HepG2 (cell line): Measurements from ENCODE around the gene AARS2. TPM values are rescaled to one million over a fixed set of nuclear protein-coding genes. Genes with fewer than 3 reads are reported as not detected.

Experiments
- ATF6 ChIP-seq: sonication (generic); formaldehyde crosslinking; conservative IDR thresholded peaks from 2 replicates; pipeline ENCODE4 v1.4.0; 2020; ENCODE audit warnings: missing genetic modification reagents
- FOXP1 ChIP-seq, 2 experiments: fragments of 450-650 bp in 1 of 2; IDR thresholded peaks; 2 replicates each; pipeline ENCODE4 v1.6.1; 2017 to 2018; ENCODE audit warnings: antibody characterized with exemption in 1 of 2
- GTF3A ChIP-seq: sonication (generic); formaldehyde crosslinking; conservative IDR thresholded peaks from 2 replicates; pipeline ENCODE4 v1.4.0; 2020; ENCODE audit warnings: mild to moderate bottlenecking, missing genetic modification reagents
- KAT8 ChIP-seq: IDR thresholded peaks from 2 replicates; pipeline ENCODE4 v1.6.1; 2016; ENCODE audit warnings: missing genetic modification reagents, missing compliant biosample characterization
- KLF11 ChIP-seq: IDR thresholded peaks from 2 replicates; pipeline ENCODE4 v1.6.1; 2016; ENCODE audit warnings: missing compliant biosample characterization
- MAF1 ChIP-seq: sonication (generic); formaldehyde crosslinking; IDR thresholded peaks from 2 replicates; pipeline ENCODE4 v1.5.0; 2020; ENCODE audit warnings: missing genetic modification reagents, borderline replicate concordance
- MXI1 ChIP-seq: IDR thresholded peaks from 3 replicates; pipeline ENCODE4 v1.6.1; 2012; ENCODE audit warnings: low read depth, low read length, inconsistent platforms, borderline replicate concordance
- NCOA2 ChIP-seq: sonication (generic); formaldehyde crosslinking; IDR thresholded peaks from 2 replicates; pipeline ENCODE4 v1.8.0; 2022; ENCODE audit warnings: inconsistent platforms
- PBX3 ChIP-seq: sonication (generic); formaldehyde crosslinking; IDR thresholded peaks from 2 replicates; pipeline ENCODE4 v1.8.1; 2023; ENCODE audit warnings: missing genetic modification reagents, inconsistent platforms, borderline replicate concordance
- POGK ChIP-seq: sonication (generic); formaldehyde crosslinking; conservative IDR thresholded peaks from 2 replicates; pipeline ENCODE4 v1.8.0; 2022; ENCODE audit warnings: mild to moderate bottlenecking, moderate library complexity, missing genetic modification reagents
- POLR2AphosphoS5 ChIP-seq: IDR thresholded peaks from 2 replicates; pipeline ENCODE4 v1.6.1; 2012; ENCODE audit warnings: low read depth, low read length
- TERF1 ChIP-seq: sonication (generic); formaldehyde crosslinking; IDR thresholded peaks from 2 replicates; pipeline ENCODE4 v1.8.0; 2022; ENCODE audit warnings: mild to moderate bottlenecking, missing genetic modification reagents, moderate library complexity
- ZBTB2 ChIP-seq: sonication (generic); formaldehyde crosslinking; IDR thresholded peaks from 2 replicates; pipeline ENCODE4 v1.8.0; 2022; ENCODE audit warnings: low read depth, missing genetic modification reagents
- ZNF224 ChIP-seq: sonication (generic); formaldehyde crosslinking; IDR thresholded peaks from 2 replicates; pipeline ENCODE4 v1.5.0; 2020; ENCODE audit warnings: mild to moderate bottlenecking, missing genetic modification reagents
- ZNF260 ChIP-seq: sonication (generic); formaldehyde crosslinking; IDR thresholded peaks from 2 replicates; pipeline ENCODE4 v1.4.0; 2020; ENCODE audit warnings: missing genetic modification reagents, low read depth, mild to moderate bottlenecking, borderline replicate concordance
- ZNF275 ChIP-seq: sonication (generic); formaldehyde crosslinking; IDR thresholded peaks from 2 replicates; pipeline ENCODE4 v1.8.0; 2022; ENCODE audit warnings: missing genetic modification reagents, mild to moderate bottlenecking, inconsistent platforms, borderline replicate concordance
- ZNF282 ChIP-seq: fragments of 450-650 bp; IDR thresholded peaks from 2 replicates; pipeline ENCODE4 v1.6.1; 2018; ENCODE audit not compliant: partially characterized antibody
- ZNF326 ChIP-seq: sonication (generic); formaldehyde crosslinking; IDR thresholded peaks from 2 replicates; pipeline ENCODE4 v1.4.0; 2020; ENCODE audit warnings: missing genetic modification reagents, borderline replicate concordance
- ZNF660 ChIP-seq: sonication (generic); formaldehyde crosslinking; IDR thresholded peaks from 2 replicates; pipeline ENCODE4 v1.5.1; 2020; ENCODE audit warnings: mild to moderate bottlenecking, low read depth, missing genetic modification reagents, borderline replicate concordance
- polyA plus RNA-seq, 8 experiments: library from polyadenylated mRNA; depleted of rRNA in 3 of 8; stranded (reverse) in 7 of 8; unstranded in 1 of 8; fragments of >200 nt; fragmentation: Illumina TruSeq in 4 of 8; extraction: Trizol in 4 of 8; gene quantifications; 2 replicates each; pipeline versions ENCODE4 v1.2.1 to v1.2.3, GENCODE V29; 2011 to 2016; ENCODE audit warnings: low read depth in 4 of 8, missing spikeins in 1 of 8, mixed read lengths in 1 of 8; ENCODE audit not compliant: insufficient read depth in 1 of 8
- total RNA-seq, 5 experiments: library from RNA; depleted of rRNA; stranded (reverse); fragments of >200 nt; fragmentation: Illumina TruSeq; extraction: Trizol; gene quantifications; 2 replicates each; pipeline ENCODE4 v1.2.3, GENCODE V29; 2016; ENCODE audit warnings: low read depth in 1 of 5

AARS2 gene
- total and polyA plus RNA-seq, 2 of the 13 experiments (the other 11 are each of a cell fraction or from before 2014, with no cell fraction given) = 7.5 to 24.1 TPM

- TF ChIP-seq ZNF282 = no peak
- peak; percentile 61; the same call in 1 of the 2 replicates for TF ChIP-seq NCOA2
- no peak; the same call in 1 of the 2 replicates for TF ChIP-seq MAF1 (CRISPR knock-in tag)
- peak; percentile 54 for TF ChIP-seq GTF3A (CRISPR knock-in tag)
- TF ChIP-seq ZNF660 (CRISPR knock-in tag) = no peak
- 0 out of 2 replicates have a peak, but pooled peaks have one; percentile 61 for TF ChIP-seq ZNF224 (CRISPR knock-in tag)
- TF ChIP-seq POLR2AphosphoS5 = peak; percentile 59; the same call in 1 of the 2 replicates
- no peak for TF ChIP-seq PBX3
- TF ChIP-seq ZNF275 (CRISPR knock-in tag) = peak; percentile 21; the same call in 1 of the 2 replicates
- TF ChIP-seq ZNF326 (CRISPR knock-in tag) = no peak; the same call in 1 of the 2 replicates
- TF ChIP-seq TERF1 (CRISPR knock-in tag) = 0 out of 2 replicates have a peak, but pooled peaks have one; percentile 79
- TF ChIP-seq POGK (CRISPR knock-in tag) = peak; percentile 94
- no peak for TF ChIP-seq FOXP1 (IDR thresholded peaks at IDR 0.05)
- TF ChIP-seq FOXP1 (CRISPR knock-in tag; IDR thresholded peaks at IDR 0.05) = peak; percentile 49; the same call in 1 of the 2 replicates
- TF ChIP-seq ZNF260 = peak; percentile 87; the same call in 1 of the 2 replicates
- 0 out of 2 replicates have a peak, but pooled peaks have one; percentile 28 for TF ChIP-seq ATF6 (CRISPR knock-in tag)
- peak; percentile 37; the same call in 1 of the 3 replicates for TF ChIP-seq MXI1
- peak; percentile 84 for TF ChIP-seq KAT8
- TF ChIP-seq KLF11 (CRISPR knock-in tag) = no peak
- TF ChIP-seq ZBTB2 (CRISPR knock-in tag) = peak; percentile 98
These were observed 56.0 kb downstream of the AARS2 start, which contains the start of gene SLC35B2 (continued) for GRCh38 chr6:44257025-44257752.
